ENCODE data around the gene ZNF217.
"Not testable (repeated sequence)": the region's sequence is repeated elsewhere in the genome, so short reads cannot be mapped to it uniquely, and the experiment has no call there.

- TF ChIP-seq, protein P1, sequence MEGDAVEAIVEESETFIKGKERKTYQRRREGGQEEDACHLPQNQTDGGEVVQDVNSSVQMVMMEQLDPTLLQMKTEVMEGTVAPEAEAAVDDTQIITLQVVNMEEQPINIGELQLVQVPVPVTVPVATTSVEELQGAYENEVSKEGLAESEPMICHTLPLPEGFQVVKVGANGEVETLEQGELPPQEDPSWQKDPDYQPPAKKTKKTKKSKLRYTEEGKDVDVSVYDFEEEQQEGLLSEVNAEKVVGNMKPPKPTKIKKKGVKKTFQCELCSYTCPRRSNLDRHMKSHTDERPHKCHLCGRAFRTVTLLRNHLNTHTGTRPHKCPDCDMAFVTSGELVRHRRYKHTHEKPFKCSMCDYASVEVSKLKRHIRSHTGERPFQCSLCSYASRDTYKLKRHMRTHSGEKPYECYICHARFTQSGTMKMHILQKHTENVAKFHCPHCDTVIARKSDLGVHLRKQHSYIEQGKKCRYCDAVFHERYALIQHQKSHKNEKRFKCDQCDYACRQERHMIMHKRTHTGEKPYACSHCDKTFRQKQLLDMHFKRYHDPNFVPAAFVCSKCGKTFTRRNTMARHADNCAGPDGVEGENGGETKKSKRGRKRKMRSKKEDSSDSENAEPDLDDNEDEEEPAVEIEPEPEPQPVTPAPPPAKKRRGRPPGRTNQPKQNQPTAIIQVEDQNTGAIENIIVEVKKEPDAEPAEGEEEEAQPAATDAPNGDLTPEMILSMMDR (IDR thresholded peaks at IDR 0.05; ENCODE audit: low read depth, low read length, poor library complexity, severe bottlenecking) = not testable (repeated sequence)
- TF ChIP-seq EZH2phosphoT487 (IDR thresholded peaks at IDR 0.05; ENCODE audit: borderline replicate concordance, low read length) = not testable (repeated sequence)
Measured at GRCh38 chr20:53627001-53627400, 33.4 kb upstream of the ZNF217 start.
